H1 (cell line): Measurements from ENCODE around the gene DENND1A. TPM values are rescaled to one million over a fixed set of nuclear protein-coding genes. Genes with fewer than 3 reads are reported as not detected.

ENCODE experiments used
- MAX ChIP-seq: IDR thresholded peaks from 2 replicates; pipeline ENCODE4 v1.6.1; 2012; ENCODE audit warnings: inconsistent platforms
- RAD21 ChIP-seq, 2 experiments: IDR thresholded peaks in 1 of 2; conservative IDR thresholded peaks in 1 of 2; 2 replicates each; pipeline ENCODE4 v1.6.1; 2011; ENCODE audit warnings: low read depth in 2 of 2, low read length in 2 of 2, improper control_type of control experiment in 1 of 2, inconsistent platforms in 1 of 2, mild to moderate bottlenecking in 1 of 2, moderate library complexity in 1 of 2
- polyA plus RNA-seq, 7 experiments: library from polyadenylated mRNA; depleted of rRNA in 3 of 7; stranded (reverse) in 5 of 7; unstranded in 2 of 7; fragments of >200 nt in 5 of 7; fragments of 200-250 nt in 2 of 7; gene quantifications; 1 replicate in 5 of 7; 2 replicates in 1 of 7; 4 replicates in 1 of 7; pipeline versions ENCODE4 v1.2.1 to v1.2.3, GENCODE V29; 2011 to 2013; ENCODE audit warnings: missing spikeins in 2 of 7, mixed read lengths in 2 of 7
- total RNA-seq: library from RNA; stranded (reverse); fragmentation: NEBNext Ultra II Directional; extraction: Animal tissue kit (Norgen Biotek cat#: 25700); gene quantifications from 2 replicates; pipeline ENCODE4 v1.2.1, GENCODE V29; 2021

DENND1A gene
- total and polyA plus RNA-seq, 2 of the 8 experiments (the other 6 are each of a cell fraction or from before 2014, with no cell fraction given): 24.1 to 26.4 TPM

DNA sequence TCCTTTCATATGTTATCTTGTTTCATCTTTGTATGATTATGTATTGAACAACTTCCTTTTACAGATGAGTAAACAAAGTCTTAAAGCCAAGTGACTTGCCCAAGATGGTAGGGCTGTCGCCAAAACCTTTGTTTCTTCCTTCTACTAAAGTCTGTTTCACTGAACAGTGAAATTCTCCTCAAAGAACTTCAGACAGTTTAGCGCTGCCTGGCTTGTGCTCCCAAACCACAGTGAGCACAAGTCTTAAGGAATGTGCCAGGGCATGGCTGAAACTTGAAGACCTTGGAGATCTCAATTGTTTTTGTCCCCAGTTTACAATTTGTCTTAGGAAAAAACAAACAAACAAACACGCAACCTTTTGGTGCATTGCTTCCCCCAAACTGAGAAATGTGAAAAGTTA, 300.4 kb downstream of the DENND1A start (continued):
- TF ChIP-seq RAD21 (IDR thresholded peaks at IDR 0.05 in 1 of 2, conservative IDR thresholded peaks at IDR 0.05 in 1 of 2; ENCODE audit: low read depth in 2 of 2, low read length in 2 of 2): no peak
- no peak for TF ChIP-seq MAX
